HG03097 (cell line): Measurements from ENCODE around the gene FHOD3.

ENCODE experiments used
- ATAC-seq: cut with Tn5 transposase; IDR thresholded peaks from one replicate; pipeline ENCODE4 v1.9.1; 2021; ENCODE audit not compliant: unreplicated experiment, low FRiP score

Gene FHOD3

DNA sequence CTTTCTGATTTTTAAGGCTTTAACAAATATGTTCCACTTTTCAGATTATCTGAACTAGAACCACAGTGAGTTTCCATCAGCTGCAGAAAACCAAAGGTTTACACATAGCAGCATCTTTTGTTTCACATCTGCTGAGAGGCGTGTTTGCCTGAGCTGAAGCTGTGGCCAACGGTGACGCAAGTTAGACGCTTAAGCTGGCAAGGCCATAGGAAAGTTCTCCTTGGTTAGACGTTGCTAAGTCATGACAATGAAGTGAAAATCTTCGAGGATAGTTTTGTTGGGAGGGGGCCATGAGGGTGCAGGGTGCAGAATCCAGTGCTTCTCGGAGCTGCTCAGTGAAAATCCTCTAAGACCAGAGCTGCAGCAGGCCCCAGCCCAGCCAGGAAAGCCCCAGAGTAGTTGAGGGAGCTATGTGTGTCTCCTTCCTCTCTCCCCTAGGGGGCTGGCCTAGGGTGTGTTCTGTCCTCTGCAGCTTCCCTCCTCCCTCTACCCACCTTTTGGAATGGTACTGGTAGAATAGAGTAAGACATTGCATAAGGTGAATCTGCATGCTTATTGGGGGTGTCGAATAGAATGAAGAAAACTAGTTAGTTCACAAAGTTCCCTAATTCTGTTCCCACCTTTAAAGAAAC, 105.4 kb downstream of the FHOD3 start:
- ATAC-seq, result no peak

DNA sequence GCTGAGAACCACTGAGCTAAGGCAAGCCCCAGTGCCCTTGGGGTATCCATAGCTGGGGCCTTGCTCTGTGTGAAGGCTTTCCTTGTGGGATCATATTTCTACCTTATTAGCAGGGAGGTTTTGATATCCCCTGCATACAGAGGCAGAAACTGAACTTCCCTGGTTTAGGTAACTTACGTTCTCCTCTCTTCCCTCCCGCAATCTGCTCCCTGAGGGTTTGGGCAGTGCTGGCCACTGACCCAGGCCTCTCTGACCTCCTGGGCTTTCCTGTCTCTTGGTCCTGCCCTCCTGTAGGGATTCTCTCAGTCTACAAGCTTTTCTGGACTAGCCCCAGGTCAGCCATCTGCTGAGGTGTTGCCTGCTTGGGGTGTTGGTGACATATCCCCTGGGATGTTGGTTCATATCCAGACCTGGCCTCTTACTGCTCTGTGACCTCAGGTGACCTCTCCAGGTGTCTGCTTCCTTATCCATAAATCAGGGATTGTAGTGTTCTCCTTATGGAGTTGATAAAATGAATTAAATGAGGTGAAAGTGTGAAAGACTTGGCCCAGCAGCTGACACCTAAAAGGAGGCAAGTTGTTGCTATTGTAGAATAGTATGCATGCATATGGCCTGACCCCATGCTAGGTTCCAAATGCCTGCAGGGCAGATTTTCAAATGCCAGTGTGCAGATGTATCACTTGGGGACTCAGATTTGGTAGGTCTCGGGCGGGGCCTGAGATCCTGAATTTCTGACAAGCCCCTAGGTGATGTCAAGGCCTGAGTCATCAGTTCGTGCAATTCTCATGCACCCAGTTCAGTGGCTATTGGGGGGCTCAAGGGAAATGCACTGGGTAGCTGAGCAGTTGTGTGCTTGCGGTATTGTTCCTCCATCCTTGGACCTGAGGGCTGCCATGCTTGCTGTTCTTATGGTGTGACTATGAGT, 106.6 kb downstream of the FHOD3 start:
- no peak for ATAC-seq

DNA sequence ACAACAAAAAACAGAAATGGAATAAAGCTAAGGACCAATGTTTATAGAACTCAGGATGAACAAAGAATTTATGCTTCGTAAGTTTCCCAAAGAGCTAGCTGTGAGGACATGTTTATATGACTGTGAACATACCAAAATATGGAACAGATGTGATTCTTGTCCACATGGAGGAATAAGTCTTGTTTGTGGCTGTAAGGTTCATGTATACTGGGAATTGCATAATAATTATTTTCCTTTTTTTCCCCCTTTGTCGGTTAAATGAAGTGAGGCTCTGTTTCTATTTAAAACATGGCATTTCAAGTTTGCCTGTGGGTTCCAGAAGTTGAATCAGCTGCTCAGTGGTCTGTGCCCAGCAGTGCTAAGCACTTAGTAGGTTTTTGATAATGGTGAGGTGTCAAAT, 108.1 kb downstream of the FHOD3 start:
- no peak for ATAC-seq

DNA sequence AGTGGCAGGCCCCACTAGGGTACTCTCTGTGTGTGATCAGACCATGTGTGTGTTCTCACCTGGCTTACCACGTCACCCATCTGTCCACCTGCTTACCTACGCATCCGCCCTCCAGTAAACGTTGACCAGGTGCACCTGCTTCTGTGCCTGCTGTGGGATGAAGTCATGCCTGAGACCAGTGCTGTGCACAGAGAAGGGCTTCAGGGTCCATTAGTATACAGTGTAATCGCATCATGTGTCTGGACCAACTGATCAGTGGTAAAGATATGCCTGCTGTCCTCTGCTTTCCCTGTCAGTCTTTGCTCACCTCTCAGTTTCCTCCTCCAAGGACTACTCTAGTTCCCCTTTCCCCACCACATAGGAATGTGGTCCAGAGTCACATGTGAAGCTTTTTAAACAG, 109.3 kb downstream of the FHOD3 start:
- no peak for ATAC-seq

DNA sequence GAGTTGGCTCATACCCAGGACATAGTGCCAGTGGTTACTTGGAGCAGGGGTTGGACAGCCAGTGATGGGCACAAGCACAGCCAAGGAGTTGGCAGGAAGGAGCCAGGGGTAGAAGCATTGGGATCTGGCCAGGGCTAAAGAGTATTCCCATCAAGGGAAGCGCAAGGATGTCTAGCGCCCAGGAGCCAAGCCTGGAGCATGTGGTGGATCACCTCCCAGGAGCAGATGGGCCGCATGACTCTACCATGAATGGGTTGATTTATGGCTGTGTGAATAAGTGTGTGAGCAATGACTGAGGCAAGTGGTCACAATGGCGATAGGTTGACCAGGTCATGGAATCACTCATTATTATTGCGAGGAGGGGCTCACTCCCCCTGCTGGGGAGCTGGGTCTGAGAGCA, 111.1 kb downstream of the FHOD3 start:
- ATAC-seq, result no peak

DNA sequence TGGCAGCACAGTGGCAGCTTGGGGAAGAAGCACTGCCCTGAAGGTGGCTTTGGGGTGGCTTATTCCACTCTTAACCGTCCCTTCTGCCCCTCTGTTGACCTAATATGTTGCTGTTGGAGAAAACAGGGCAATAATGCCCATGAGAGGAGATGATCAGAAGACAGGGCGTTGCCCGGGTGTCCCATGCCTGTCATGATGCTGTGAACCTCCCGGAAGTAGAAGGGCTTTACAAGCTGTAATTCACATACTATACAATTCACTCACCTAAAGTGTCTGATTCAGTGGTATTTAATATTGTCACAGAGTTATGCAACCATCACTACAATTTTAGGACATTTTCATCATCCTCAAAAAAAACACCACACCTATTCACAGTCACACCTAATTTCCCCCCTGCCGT, 112.3 kb downstream of the FHOD3 start:
- no peak for ATAC-seq

DNA sequence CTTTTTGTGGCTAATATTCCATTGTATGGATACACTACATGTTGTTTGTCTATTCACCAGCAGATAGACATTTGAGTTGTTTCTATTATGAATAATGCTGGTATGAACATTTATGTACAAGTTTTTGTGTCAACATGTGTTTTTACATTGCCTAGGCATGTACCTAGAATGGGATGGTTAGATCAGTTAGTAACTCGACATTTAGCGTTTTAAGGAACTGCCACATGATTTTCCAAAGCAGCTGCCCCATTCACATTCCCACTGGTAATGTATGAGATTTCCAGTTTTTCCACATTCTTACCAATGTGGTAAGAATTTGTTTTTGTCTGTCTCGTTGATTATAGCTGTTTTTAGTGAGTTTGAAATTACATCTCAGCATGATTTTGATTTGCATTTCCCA, 112.8 kb downstream of the FHOD3 start:
- no peak for ATAC-seq

DNA sequence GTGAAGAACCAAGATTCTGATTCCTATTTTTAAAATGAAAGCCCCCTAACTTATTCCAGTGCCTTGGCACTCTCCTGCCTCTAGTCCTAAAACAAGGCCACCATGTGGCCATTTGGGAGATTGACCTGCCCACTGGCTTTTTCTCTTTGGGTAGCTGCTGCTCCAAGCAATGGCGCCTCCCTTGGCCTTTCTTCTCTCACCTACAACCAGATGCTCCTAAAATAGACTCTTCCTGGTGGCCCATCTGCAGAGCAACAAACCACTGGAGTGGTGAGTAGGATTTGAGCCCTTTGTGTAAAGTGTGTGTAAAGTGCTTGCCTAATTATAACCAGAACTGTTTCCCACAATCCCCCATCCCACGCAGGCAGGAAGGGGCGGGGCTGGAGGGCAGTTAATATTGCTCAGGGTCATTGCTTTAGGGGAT, 114.2 kb downstream of the FHOD3 start:
- no peak for ATAC-seq

DNA sequence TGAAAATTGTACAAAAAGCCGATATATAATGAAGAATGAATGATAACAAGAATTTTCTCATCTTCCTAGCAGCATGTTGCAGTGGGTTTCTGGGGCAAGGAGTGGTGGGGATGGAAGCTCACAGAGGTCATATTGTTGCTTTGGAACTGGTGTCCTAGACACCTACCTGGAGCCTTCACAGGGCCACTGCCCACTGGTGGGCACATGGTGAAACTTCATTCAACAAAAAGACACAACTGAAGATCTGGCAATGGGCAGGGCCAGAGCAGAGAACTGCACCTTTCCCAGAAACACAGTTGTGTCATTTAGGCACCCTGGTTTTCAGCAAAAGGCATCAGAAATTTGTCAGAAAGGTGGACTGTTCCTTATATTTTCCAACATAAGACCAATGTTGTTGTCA, 115.3 kb downstream of the FHOD3 start:
- no peak for ATAC-seq

DNA sequence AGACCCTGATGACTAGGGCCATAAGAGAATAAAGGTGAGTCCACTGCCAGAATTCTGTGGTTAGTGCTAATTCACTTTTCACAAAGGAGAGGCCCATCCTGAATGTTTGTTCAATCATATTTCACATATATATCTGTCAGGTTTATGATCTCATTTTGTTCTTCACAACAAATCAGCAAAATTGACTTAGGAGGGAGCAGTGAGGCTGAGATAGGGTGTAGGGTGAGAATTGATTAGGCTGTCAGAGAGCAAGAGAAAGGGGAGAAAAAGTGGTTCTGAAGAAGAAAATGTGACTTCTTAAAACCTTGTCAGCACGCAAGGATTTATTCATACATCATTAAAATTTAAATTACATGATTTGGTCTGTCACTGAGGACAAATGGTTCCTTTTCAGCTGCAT, 117.7 kb downstream of the FHOD3 start:
- no peak for ATAC-seq

DNA sequence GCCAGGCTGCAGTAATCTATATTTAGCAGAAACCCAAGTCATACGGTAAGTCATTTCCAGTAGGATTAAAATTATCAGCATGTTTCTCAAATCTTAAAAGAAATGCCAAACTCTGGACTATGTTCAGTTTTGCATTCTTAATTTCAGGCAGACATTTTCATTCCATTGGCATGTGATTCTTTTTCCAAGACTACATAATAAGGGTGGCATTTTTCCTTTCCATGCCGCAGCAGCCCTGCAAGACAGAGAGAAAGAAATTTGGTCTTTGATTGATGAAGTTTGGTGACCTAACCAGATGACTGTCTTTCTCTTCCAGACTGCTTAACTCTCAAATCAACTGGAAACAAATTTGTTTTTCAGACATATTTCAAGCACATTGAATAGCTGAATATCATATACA, 118.1 kb downstream of the FHOD3 start:
- no peak for ATAC-seq

DNA sequence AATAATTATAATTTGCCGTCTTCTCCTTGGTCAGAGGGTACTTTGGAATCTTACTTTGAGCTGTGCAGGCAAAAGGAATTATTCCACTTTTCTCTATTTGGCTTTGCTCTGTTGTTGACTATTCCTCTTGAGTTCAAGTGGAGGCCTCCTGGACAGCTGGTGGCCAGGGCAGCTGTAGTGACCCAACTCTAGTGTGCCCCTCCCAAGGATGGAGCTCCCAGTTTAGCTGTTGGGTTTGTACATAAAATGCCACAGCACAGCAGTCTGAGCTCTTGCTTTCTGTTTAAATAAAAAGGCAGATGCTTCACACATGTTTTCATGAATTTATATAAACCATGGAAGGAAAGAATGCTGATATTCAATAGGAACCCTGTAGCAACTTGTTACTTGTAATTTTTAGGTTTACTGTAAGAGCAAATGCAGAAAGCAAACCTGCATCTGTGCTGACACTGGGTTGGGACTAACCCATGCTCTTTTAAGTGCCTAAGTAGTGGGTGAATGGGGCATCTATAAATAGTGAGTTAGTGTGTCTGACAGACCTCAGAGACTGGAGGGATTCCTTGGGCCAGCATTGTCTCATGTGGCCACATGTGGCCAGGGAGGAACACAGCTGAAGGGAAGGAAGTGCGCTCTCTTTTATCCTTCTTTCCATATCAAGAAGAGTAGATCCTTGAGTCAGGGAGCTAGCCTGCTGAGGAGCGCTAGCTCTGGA, 121.8 kb downstream of the FHOD3 start:
- ATAC-seq, result no peak

DNA sequence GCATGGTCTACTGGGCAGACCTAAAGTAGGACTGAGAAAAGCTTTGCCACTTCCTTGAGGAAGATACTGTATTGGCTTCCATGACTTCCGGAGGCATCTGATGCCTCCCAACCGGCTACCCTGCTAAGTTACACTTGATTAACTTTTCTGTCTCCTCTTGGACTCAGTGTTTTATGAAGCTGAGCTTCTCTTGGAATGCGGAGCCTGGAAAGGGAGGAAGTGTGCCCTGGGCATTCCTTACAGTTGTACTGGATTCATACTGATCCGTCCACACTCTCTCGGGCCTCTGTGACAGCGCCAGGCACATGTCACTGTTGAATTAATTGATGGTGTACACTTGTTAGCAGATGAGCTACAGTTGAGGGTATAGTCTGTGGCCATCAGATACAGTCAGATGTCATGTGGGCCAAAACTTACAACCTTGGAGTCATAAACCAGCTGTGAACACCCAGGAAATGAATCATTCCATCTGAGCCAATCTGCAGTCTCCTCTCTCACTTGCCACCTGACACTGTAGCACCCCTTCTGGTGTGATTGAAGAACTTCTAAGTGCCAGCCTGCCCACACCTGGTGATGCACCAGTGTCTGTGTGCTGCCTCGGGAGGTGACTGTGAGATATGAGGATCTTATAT, 122.5 kb downstream of the FHOD3 start:
- no peak for ATAC-seq

DNA sequence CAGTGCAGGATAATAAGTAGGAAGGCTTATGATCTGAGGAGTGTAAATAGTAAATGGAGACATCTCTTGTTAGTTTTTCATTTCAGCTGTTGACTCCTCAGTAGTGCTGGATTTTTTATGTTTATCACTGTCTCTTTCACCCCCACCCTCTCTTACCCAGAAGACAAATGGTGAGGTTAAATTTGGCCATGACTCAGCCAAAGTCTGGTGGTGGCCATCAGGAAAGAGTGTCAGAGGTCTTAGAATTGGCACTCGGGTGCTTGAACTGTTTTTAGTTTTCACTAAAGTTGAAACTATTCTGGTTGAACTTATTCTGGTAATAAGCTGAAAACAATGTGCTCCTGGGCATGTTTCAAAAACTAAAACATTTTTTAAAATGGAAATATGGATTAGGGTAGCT, 123.3 kb downstream of the FHOD3 start:
- no peak for ATAC-seq

DNA sequence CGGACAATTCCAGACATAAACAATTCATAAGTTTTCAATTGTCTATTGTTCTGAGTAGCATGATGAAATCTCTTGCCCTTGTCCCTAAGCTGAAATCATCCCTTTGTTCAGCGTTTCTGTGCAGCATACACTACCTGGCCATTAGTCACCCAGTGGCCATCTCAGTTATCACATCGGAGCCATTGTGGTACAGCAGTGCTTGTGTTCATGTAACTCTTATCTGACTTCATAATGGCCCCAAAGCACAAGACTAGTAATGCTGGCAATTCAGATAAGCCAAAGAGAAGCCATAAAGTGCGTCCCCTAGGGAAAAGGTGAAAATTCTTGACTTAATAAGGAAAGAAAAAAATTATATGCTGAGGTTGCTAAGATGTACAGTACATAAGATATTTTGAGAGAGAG, 127.2 kb downstream of the FHOD3 start:
- ATAC-seq, result no peak

DNA sequence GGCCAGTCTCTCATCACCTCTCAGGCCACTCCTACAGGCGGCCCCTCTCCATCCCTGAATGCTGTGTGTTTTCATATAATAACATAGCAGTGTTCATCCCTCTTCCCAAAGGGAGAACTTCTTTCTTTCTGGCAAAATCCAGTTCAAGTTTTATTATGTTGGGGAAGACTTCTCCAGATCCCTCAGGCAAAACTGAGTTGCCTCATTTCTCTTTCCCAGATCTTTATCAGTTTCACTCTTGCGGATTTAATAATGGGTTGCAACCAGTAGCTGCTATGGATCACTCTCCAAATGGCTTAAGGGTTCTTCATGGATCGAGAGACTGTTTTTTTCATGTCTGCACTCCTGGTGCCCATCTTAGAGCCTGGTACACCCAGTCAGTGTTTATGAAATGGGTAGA, 129.9 kb downstream of the FHOD3 start:
- no peak for ATAC-seq

DNA sequence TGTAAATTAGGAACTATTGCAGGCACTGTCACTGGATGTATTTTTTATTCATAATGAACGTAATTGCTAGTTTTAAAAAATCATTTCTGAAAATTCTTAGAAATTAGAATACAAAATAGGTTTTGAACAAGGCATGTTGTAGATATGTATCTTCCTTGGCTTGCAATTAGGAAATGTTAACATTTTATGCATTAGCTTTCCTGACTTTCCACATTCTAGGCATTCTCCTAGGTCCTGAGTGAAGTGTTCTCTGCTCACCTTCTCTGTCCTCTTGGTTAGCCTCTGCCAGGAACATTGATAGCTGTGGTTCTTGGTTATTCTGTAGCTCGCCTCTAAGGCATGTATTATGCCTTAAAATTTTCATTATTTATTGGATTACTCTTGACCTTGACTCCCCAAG, 130.3 kb downstream of the FHOD3 start:
- ATAC-seq, result no peak

DNA sequence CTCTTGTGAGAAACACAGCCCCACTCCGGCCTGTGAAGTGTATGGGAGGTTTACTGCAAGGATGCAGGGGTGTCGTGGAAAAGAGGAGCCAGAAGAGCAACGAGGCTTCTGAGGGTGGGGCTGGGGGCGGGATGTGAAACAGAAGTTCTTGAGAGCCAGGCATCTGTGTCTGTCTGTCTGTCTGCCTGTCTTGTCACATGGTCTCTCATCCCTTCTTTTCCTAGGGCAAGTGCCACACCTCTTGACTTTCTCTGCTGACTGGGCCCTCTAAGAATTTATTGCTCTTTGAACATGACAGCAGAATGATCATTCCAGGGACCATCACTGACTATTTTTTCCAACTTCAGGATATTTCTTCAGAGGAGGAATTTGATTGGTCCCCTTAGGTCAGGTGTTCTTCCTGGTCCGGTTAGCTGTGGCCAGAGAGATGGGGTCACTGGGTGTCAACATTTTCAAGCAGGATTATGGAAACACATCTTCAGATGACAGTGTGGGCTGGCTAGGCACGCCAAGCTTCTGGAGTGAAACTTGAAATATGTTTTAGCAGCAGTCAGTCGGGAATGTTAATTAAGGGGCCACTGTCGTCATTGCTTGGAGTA, 131.0 kb downstream of the FHOD3 start:
- ATAC-seq, result no peak

DNA sequence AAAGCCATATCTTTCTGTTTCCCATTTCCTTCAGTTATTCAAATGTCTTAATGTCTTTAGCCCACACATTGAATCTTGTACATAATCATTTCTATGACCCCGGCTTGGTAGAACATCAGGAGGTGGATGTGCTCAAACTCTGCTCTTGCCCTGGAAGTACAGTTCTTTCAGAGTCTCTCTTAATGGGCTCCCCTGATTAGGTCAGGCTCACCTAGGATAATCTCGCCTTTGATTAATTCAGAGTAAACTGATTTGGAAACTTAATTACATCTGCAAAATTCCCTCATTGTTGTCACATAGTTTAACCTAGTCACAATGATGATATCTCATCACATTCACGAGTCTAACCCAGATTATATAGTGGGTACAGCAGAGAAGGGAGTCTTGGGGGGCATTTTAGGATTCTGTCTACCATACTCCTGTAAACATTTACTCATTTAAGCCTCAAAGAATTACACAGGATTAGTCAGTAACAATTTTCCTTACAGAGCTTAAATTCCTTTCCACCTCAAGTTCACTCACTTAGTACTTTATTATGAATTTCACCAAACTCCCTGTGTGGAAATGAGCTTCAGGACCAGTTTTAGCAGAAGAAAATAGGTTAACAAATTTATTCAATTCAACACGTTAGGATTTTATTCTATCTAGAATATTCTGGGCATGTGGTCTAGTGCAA, 135.5 kb downstream of the FHOD3 start:
- no peak for ATAC-seq

DNA sequence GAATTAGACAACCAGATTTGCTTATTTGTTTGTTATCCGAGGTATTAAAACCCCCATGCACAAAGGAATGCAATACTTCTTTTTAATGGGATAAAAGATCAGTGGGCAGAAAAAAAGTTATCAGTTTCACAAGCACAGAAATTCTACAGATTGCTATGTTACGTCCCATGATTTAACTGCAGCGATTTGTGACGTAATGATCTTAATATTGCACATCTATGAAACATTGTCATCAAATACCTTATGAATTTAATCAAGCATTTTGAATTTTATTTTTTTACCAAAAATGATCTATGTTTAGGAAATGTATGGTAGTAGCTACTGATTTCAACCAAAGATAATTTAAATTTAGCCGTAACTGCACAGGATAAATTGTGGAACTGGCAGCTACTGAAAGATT, 138.9 kb downstream of the FHOD3 start:
- no peak for ATAC-seq
